ENCODE results near the gene TMED9.
A peak's percentile ranks its signal among the peaks of the same experiment; 100 is the strongest.
"Not testable (repeated sequence)": the region's sequence is repeated elsewhere in the genome, so short reads cannot be mapped to it uniquely, and the experiment has no call there.

Gene TMED9

GRCh38 chr5:177607452-177608192 lies 15.6 kb downstream of the TMED9 start:
- DNase-seq, result peak; percentile 13 to 40

- no peak for DNase-seq
These were observed 16.5 kb downstream of the TMED9 start for GRCh38 chr5:177608243-177609075.

GRCh38 chr5:177609076-177610059 lies 17.4 kb downstream of the TMED9 start:
- no peak for DNase-seq

GRCh38 chr5:177610131-177610769 lies 18.2 kb downstream of the TMED9 start:
- no peak for DNase-seq

- no peak for DNase-seq
These were observed 18.9 kb downstream of the TMED9 start for GRCh38 chr5:177610770-177611445.

- no peak for DNase-seq
These were observed 19.6 kb downstream of the TMED9 start for GRCh38 chr5:177611446-177612214.

- DNase-seq, result no peak
These were observed 20.2 kb downstream of the TMED9 start for GRCh38 chr5:177612215-177612673.

- DNase-seq, result no peak
These were observed 28.6 kb downstream of the TMED9 start for GRCh38 chr5:177620560-177620959.

GRCh38 chr5:177624172-177624571 lies 32.2 kb downstream of the TMED9 start:
- not testable (repeated sequence) for DNase-seq

- DNase-seq, result not testable (repeated sequence)
These were observed 38.2 kb downstream of the TMED9 start for GRCh38 chr5:177630186-177630585.

GRCh38 chr5:177634912-177635311 lies 42.9 kb downstream of the TMED9 start:
- not testable (repeated sequence) for DNase-seq

- DNase-seq, result not testable (repeated sequence)
These were observed 53.5 kb downstream of the TMED9 start for GRCh38 chr5:177645462-177645861.

All from NCI-H1930 (cell line).